ENCODE data around the gene NUMB.
"Not testable (repeated sequence)": the region's sequence is repeated elsewhere in the genome, so short reads cannot be mapped to it uniquely, and the experiment has no call there.

The NUMB gene

DNA sequence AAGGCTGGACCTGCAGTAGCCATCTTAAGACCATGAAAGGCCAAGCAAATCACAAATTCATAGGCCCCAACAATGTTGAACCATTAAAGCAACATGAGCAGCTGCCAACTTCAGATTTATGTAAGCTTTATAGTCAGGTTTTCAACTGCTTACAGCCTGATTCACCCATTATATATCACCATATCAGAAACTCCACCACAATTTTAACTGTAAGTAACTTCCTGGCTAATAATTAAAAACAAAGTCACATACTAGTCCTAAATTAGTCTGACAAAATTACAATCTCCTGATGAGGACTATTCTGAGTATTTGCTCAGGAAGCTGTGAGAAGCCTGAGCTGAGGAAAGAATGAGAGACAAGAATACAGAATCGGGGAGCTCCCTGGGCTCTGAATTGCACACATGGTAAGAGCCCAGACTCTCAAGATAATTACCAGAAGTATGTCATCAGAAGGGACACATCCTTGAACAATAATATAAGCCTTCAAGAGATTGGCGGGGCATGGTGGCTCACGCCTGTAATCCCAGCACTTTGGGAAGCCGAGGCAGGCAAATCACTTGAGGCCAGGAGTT, 55.1 kb downstream of the NUMB start:
- no peak for DNase-seq

GRCh38 chr14:73402579-73402978, 55.8 kb downstream of the NUMB start:
- DNase-seq = no peak

DNA sequence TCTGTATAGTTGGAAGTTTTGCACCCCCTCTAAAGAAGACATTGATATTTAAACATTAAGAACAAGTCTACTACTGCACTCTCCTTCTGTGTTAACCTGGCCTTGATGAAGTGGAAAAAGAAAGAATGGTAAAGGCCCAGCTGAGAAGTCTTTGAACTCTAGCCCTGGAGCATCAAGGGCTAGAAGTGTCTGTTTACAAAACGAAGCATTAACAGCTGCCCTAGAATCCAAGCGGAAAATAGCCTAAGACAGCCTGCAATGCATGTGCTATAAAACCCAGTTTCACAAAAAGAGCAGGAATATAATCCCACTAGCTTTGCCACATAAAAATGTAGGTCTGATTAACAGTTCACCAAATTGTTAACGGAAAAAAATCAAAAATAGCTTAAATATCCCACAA, 60.5 kb downstream of the NUMB start:
- no peak for DNase-seq

GRCh38 chr14:73394317-73394716, 64.0 kb downstream of the NUMB start:
- no peak for DNase-seq

GRCh38 chr14:73393375-73393774, 65.0 kb downstream of the NUMB start:
- peak; percentile 13 for DNase-seq

- DNase-seq = no peak
Observed at GRCh38 chr14:73392329-73393257, 65.8 kb downstream of the NUMB start.

DNA sequence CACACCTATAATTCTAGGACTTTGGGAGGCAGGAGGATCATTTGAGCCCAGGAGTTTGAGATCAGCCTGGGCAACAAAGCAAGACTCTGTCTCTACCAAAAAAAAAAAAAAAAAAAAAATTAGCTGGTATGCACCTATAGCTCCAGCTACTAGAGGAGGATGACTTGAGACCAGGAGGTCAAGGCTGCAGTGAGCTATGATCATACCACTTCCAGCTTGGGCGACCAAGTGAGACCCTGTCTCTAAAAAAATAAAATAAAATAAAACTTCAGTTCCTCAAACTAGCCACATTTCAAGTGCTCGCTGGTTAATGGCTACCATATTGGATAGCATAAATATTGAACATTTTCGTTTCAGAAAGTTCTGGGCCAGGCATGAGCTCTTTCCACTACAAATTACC, 70.5 kb downstream of the NUMB start:
- not testable (repeated sequence) for DNase-seq

DNA sequence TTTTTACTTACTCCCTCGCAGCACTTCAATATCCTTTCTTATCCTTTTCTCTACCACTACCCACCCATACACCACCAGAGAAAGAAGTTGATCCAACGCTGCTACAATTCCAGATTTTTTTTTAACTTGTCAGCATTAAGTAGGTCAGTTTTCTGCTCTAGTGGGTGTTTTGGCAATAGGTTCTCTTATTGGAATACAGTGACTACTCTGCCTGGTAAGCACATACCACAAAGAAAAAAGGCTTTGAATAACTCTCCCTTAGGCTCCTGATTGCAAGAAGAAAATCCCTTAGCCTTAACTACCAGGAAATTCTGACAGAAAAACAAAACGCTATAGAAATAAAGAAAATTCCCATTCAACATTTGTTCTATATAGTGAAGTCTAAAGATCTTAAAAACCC, 72.0 kb downstream of the NUMB start:
- DNase-seq = no peak

- not testable (repeated sequence) for DNase-seq
Observed at GRCh38 chr14:73385021-73385420, 73.3 kb downstream of the NUMB start.

GRCh38 chr14:73383356-73383755, 75.0 kb downstream of the NUMB start:
- DNase-seq = no peak

- DNase-seq = no peak
Observed at GRCh38 chr14:73381380-73382013, 76.8 kb downstream of the NUMB start.

DNA sequence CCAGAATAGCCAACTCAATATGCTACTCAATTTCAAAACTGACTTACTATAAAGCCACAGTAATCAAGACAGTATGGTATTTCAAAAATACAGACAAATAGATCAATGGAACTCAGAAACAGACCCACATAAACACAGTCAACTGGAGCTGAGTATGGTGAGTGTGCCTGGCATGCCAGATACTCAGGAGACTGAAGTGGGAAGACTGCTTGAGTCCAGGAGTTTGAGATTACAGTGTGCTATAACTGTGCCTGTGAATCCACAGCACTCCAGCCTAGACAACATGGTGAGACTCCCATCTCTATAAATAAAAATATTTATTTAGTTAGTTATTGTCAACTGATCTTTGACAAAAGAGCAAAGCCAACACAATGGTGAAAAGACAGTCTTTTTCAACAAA, 81.8 kb downstream of the NUMB start:
- no peak for DNase-seq

DNA sequence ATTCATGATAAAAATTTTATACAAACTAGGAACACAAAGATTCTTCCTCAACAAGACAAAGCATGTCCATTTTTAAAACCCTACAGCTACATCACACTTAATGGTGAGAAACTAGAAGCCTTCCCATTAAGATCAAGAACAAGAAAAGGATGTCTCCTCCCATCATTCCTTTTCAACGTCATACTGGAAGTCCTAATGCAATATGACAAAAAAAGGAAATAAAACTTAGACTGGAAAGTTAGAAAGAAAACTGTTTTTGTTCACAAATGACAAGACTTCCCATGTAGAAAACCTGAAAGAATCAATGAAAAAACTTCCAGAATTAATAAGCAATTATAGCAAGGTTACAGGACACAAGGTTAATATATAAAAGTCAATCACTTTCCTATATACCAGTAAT, 82.5 kb downstream of the NUMB start:
- no peak for DNase-seq

- DNase-seq = no peak
Observed at GRCh38 chr14:73374218-73374617, 84.1 kb downstream of the NUMB start.

GRCh38 chr14:73372529-73372928, 85.8 kb downstream of the NUMB start:
- DNase-seq = no peak

DNA sequence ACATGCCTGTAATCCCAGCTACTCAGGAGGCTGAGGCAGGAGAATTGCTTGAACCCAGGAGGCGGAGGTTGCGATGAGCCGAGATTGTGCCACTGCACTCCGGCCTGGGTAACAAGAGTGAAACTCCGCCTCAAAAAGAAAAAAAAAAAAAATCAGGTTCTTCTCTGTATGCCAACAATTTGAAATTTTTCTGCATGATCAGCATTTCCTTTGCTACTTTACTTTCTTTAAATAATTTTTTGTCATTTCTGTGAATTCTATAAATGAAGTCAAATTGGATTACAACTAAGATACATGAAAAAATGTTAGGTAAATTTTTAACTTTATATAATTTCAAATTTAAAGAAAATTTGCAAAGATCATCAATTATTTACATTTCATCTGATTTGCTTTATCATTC, 87.8 kb downstream of the NUMB start:
- no peak for DNase-seq

- DNase-seq = no peak
Observed at GRCh38 chr14:73369428-73369827, 88.9 kb downstream of the NUMB start.

GRCh38 chr14:73368616-73369015, 89.7 kb downstream of the NUMB start:
- DNase-seq = no peak

GRCh38 chr14:73365727-73366126, 92.6 kb downstream of the NUMB start:
- DNase-seq = no peak

- DNase-seq = no peak
Observed at GRCh38 chr14:73364559-73364958, 93.8 kb downstream of the NUMB start.

GRCh38 chr14:73359445-73359844, 98.9 kb downstream of the NUMB start:
- no peak for DNase-seq

DNA sequence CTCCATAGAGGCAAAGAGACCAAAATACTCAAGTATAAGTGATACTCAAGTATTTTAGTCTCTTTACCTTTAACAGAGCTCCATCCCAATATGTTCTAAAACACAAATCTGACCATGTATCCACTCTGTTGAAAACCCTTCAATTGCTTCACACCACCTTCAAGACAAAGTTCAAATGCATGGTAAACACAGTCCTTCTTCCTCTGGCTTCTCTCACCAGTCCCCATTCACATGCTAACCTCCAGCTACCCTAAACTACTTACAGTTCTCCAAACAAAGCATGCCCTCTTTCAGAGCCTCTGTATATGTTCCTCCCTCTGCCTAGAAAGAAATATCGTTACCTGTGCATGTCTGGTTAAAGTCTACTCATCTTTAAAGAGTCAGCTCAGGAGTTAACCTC, 100.2 kb downstream of the NUMB start:
- no peak for DNase-seq

GRCh38 chr14:73349091-73349490, 109.3 kb downstream of the NUMB start:
- DNase-seq = not testable (repeated sequence)

GRCh38 chr14:73344319-73344718, 114.0 kb downstream of the NUMB start:
- no peak for DNase-seq

All from DMS153 (cell line).